Gastroesophageal sphincter (tissue), 3 donors: ENCODE data around the gene TRAPPC2L.

ENCODE experiments used
- CTCF ChIP-seq, 4 experiments: fragments of 200-600 bp in 2 of 4; fragments of 450-650 bp in 2 of 4; sonication (generic) in 1 of 4; IDR thresholded peaks; one replicate each; pipeline ENCODE4 v1.5.1; 2017 to 2019; ENCODE audit warnings: antibody characterized with exemption in 4 of 4, mild to moderate bottlenecking in 2 of 4, moderate library complexity in 2 of 4
- POLR2A ChIP-seq, 2 donors: fragments of 450-650 bp; IDR thresholded peaks; one replicate each; pipeline ENCODE4 v1.6.1; 2017; ENCODE audit warnings: antibody characterized with exemption in 2 of 2, mild to moderate bottlenecking in 2 of 2, moderate library complexity in 1 of 2

- TF ChIP-seq CTCF (IDR thresholded peaks at IDR 0.05) (no peak), POLR2A (IDR thresholded peaks at IDR 0.05) (no peak)
Measured at GRCh38 chr16:88910284-88911135, 53.6 kb downstream of the TRAPPC2L start.
